IMR-90 (cell line): ENCODE measurements around the gene ROCK1. TPM values are rescaled to one million over a fixed set of nuclear protein-coding genes. Genes with fewer than 3 reads are reported as not detected.

ENCODE experiments used
- ATAC-seq: fragments of 200-7000 bp; cut with Tn5 transposase; 2 replicates; pipeline ENCODE4 v1.9.1; 2020; ENCODE audit warnings: low read depth, mild to moderate bottlenecking, moderate library complexity
- BruUV-seq: library from RNA; stranded (reverse); fragments of 400-500 nt; replicated peaks from 2 replicates; lab custom pipeline; 2021; lab: Mats Ljungman, UMichigan
- CTCF ChIA-PET: fragments of 300-600 bp; formaldehyde crosslinking; extraction: SDS; loops from one replicate; lab custom pipeline; 2021; ENCODE audit warnings: antibody characterized with exemption; lab: Yijun Ruan, JAX
- POLR2A ChIA-PET: fragments of 300-600 bp; sonication (Branson Sonifier 250); formaldehyde crosslinking; loops from one replicate; lab custom pipeline; 2022; ENCODE audit warnings: antibody characterized with exemption; ENCODE audit not compliant: unreplicated experiment; lab: Charles Lee
- DNase-seq: peaks from one replicate; pipeline ENCODE4 v3.0.0; 2013
- H2AFZ ChIP-seq: replicated peaks from 2 replicates; pipeline ENCODE3; 2013; ENCODE audit warnings: low read length, mild to moderate bottlenecking; ENCODE audit not compliant: poor library complexity
- H2AK5ac ChIP-seq: 2 replicates; pipeline ENCODE4 v1.6.1; 2013; ENCODE audit warnings: low read depth, low read length, inconsistent platforms
- H2AK9ac ChIP-seq: replicated peaks from 2 replicates; pipeline ENCODE3; 2013; ENCODE audit warnings: mild to moderate bottlenecking, low read depth, low read length, moderate library complexity; ENCODE audit not compliant: poor library complexity
- H2BK120ac ChIP-seq: 2 replicates; pipeline ENCODE4 v1.6.1; 2013; ENCODE audit warnings: low read depth, low read length, inconsistent platforms
- H2BK15ac ChIP-seq: 3 replicates; pipeline ENCODE4 v1.6.1; 2013; ENCODE audit warnings: low read depth, low read length, inconsistent platforms
- H2BK20ac ChIP-seq: 2 replicates; pipeline ENCODE4 v1.6.1; 2013; ENCODE audit warnings: low read depth, mild to moderate bottlenecking, inconsistent platforms, low read length, moderate library complexity
- H2BK5ac ChIP-seq: 2 replicates; pipeline ENCODE4 v1.6.1; 2013; ENCODE audit warnings: mild to moderate bottlenecking, low read depth, low read length, inconsistent platforms; ENCODE audit not compliant: poor library complexity, severe bottlenecking
- H3K14ac ChIP-seq: replicated peaks from 2 replicates; pipeline ENCODE4 v1.6.1; 2013; ENCODE audit warnings: low read depth, low read length, inconsistent platforms
- H3K18ac ChIP-seq: 2 replicates; pipeline ENCODE4 v1.6.1; 2013; ENCODE audit warnings: low read depth, low read length, control low read depth
- H3K23ac ChIP-seq: 2 replicates; pipeline ENCODE4 v1.6.1; 2013; ENCODE audit warnings: low read depth, low read length, inconsistent platforms
- H3K27ac ChIP-seq: 2 replicates; pipeline ENCODE4 v1.5.1; 2013; ENCODE audit warnings: mild to moderate bottlenecking, control low read depth, low read length; ENCODE audit not compliant: insufficient read depth
- H3K27me3 ChIP-seq: 2 replicates; pipeline ENCODE4 v1.6.1; 2013; ENCODE audit warnings: low read length; ENCODE audit not compliant: control insufficient read depth, insufficient read depth
- H3K36me3 ChIP-seq: 2 replicates; pipeline ENCODE4 v1.6.1; 2013; ENCODE audit warnings: low read length, mixed read lengths; ENCODE audit not compliant: control insufficient read depth, insufficient read depth
- H3K4ac ChIP-seq: 2 replicates; pipeline ENCODE4 v1.6.1; 2013; ENCODE audit warnings: low read depth, low read length, inconsistent platforms
- H3K4me1 ChIP-seq: 2 replicates; pipeline ENCODE4 v1.6.1; 2013; ENCODE audit warnings: low read length, mixed read lengths; ENCODE audit not compliant: control insufficient read depth, insufficient read depth
- H3K4me2 ChIP-seq: 2 replicates; pipeline ENCODE4 v1.6.1; 2013; ENCODE audit warnings: low read depth, mild to moderate bottlenecking, control low read depth, low read length, moderate library complexity
- H3K4me3 ChIP-seq: 2 replicates; pipeline ENCODE4 v1.5.1; 2013; ENCODE audit warnings: low read depth, mild to moderate bottlenecking, control low read depth, low read length, moderate library complexity; ENCODE audit not compliant: insufficient read depth
- H3K56ac ChIP-seq: 2 replicates; pipeline ENCODE4 v1.6.1; 2013; ENCODE audit warnings: low read length, inconsistent platforms; ENCODE audit not compliant: insufficient read depth; ENCODE audit errors: extremely low read depth
- H3K79me1 ChIP-seq, 2 experiments: 2 replicates each; pipeline ENCODE4 v1.6.1; 2013; ENCODE audit warnings: low read length in 2 of 2, inconsistent platforms in 1 of 2, low read depth in 1 of 2
- H3K9ac ChIP-seq: 2 replicates; pipeline ENCODE4 v1.6.1; 2013; ENCODE audit warnings: low read depth, low read length, control low read depth
- H3K9me1 ChIP-seq: 2 replicates; pipeline ENCODE4 v1.6.1; 2013; ENCODE audit warnings: low read length, inconsistent platforms; ENCODE audit not compliant: insufficient read depth
- H3K9me3 ChIP-seq: 2 replicates; pipeline ENCODE4 v1.6.1; 2013; ENCODE audit warnings: low read length; ENCODE audit not compliant: control insufficient read depth, insufficient read depth
- H4K20me1 ChIP-seq: 2 replicates; pipeline ENCODE4 v1.6.1; 2013; ENCODE audit warnings: low read length, inconsistent platforms; ENCODE audit not compliant: insufficient read depth
- H4K5ac ChIP-seq: 2 replicates; pipeline ENCODE4 v1.6.1; 2013; ENCODE audit warnings: mild to moderate bottlenecking, low read depth, low read length, control low read depth
- H4K8ac ChIP-seq, 2 experiments: 2 replicates each; pipeline ENCODE4 v1.6.1; 2013; ENCODE audit warnings: low read depth in 2 of 2, low read length in 2 of 2, control low read depth in 1 of 2, inconsistent platforms in 1 of 2
- H4K91ac ChIP-seq: 2 replicates; pipeline ENCODE4 v1.6.1; 2013; ENCODE audit warnings: low read depth, low read length, inconsistent platforms; ENCODE audit not compliant: insufficient read depth
- CEBPB ChIP-seq: IDR thresholded peaks from 2 replicates; pipeline ENCODE4 v1.6.1; 2012; ENCODE audit warnings: low read depth, low read length, improper control_type of control experiment
- FOS ChIP-seq: fragments of 150-350 bp; IDR thresholded peaks from 2 replicates; pipeline ENCODE4 v1.6.1; 2016; ENCODE audit warnings: low read depth, low read length
- MAFK ChIP-seq: IDR thresholded peaks from 2 replicates; pipeline ENCODE4 v1.6.1; 2012; ENCODE audit warnings: low read depth, low read length, improper control_type of control experiment
- NFE2L2 ChIP-seq: fragments of 150-350 bp; IDR thresholded peaks from 2 replicates; pipeline ENCODE4 v1.6.1; 2016; ENCODE audit warnings: low read depth, mild to moderate bottlenecking, low read length
- RAD21 ChIP-seq: IDR thresholded peaks from 2 replicates; pipeline ENCODE4 v1.6.1; 2012; ENCODE audit warnings: low read length, improper control_type of control experiment
- RFX5 ChIP-seq: IDR thresholded peaks from 2 replicates; pipeline ENCODE4 v1.8.0; 2012; ENCODE audit warnings: low read depth, mild to moderate bottlenecking, low read length, moderate library complexity
- WGBS, 2 experiments: methylation state at CpG; one replicate each; pipeline versions ENCODE4 v1.1.5 to v1.1.7; 2013; ENCODE audit warnings: missing lambda C conversion rate in 2 of 2; ENCODE audit not compliant: insufficient read length in 1 of 2; ENCODE audit errors: extremely low coverage in 2 of 2; 5-methylcytosine and 5-hydroxymethylcytosine counted together
- dilution Hi-C: fragments of 300-500 bp; cut with HindIII; formaldehyde crosslinking; loops from one replicate; pipeline ENCODE4 v1.14.3; 2018; ENCODE audit warnings: low sequenced_read_pairs; ENCODE audit not compliant: unreplicated experiment
- in situ Hi-C: fragments of 300-500 bp; cut with MboI; formaldehyde crosslinking; loops from 3 replicates; pipeline ENCODE4 v1.14.3; 2019; ENCODE audit warnings: low sequenced_read_pairs, inconsistent platforms, mixed read lengths
- intact Hi-C: fragments of 100-400 bp; cut with micrococcal nuclease; formaldehyde crosslinking; loops from 2 replicates; pipeline ENCODE4 v1.10.0; 2022
- polyA plus RNA-seq, 3 experiments: library from polyadenylated mRNA; depleted of rRNA; stranded (reverse); fragments of >200 nt; gene quantifications; 2 replicates each; pipeline ENCODE4 v1.2.3, GENCODE V29; 2012; ENCODE audit warnings: low replicate concordance in 1 of 3
- total RNA-seq: library from RNA; depleted of rRNA; stranded (reverse); fragments of >200 nt; gene quantifications from 2 replicates; pipeline ENCODE4 v1.2.3, GENCODE V29; 2012
- TF ChIP-seq, protein P1 (sequence below): fragments of 150-350 bp; IDR thresholded peaks from 2 replicates; pipeline ENCODE4 v1.6.1; 2017; ENCODE audit warnings: mild to moderate bottlenecking, antibody characterized with exemption, low read length, low read depth

ROCK1 gene
- total and polyA plus RNA-seq, 2 of the 4 experiments (the other 2 are of a cell fraction) = 9.9 to 17.0 TPM

GRCh38 chr18:20966795-20967194, 144.8 kb downstream of the ROCK1 start:
- POLR2A ChIA-PET = no interaction called here
- Histone ChIP-seq H2AK9ac (no peak overlapping the region), H2BK20ac (no peak overlapping the region), H3K9me3 (no peaks in the 10 kb centered on the region), H4K8ac (no peak overlapping the region), H3K27ac (no peak overlapping the region), H4K20me1 (no peaks in the 10 kb centered on the region), H3K36me3 (peaks cover 13% of the 10 kb centered on the region), H3K9me1 (no peaks in the 10 kb centered on the region), H2BK120ac (no peak overlapping the region), H3K79me1 (peaks cover under 1 to 4% of the 10 kb centered on the region in 2 experiments; a peak in 2 of 4 replicates), H3K18ac (no peak overlapping the region), H3K14ac (no peak overlapping the region), H2BK5ac (no peak overlapping the region), H3K9ac (no peak overlapping the region), H3K27me3 (no peaks in the 10 kb centered on the region), H3K56ac (no peak overlapping the region), H2BK15ac (no peak overlapping the region), H3K4me2 (no peak overlapping the region), H4K5ac (no peak overlapping the region), H3K23ac (no peak overlapping the region), H2AK5ac (no peak overlapping the region), H3K4me1 (peaks cover 2% of the 10 kb centered on the region; the same call in 1 of the 2 replicates), H2AFZ (no peak overlapping the region), H4K91ac (no peak overlapping the region), H3K4ac (no peak overlapping the region), H3K4me3 (no peak overlapping the region)
- intact Hi-C loops = no loop called here
- CTCF ChIA-PET = interaction anchor here (0.7 to 1.0 kb wide), 2 partner anchors 213 to 478 kb away, joined by 3 to 4 read pairs; no protein-coding TSS in a partner anchor
- WGBS, 2 experiments = no CpG with 5 or more reads among the region's 2 CpGs
- ATAC-seq = no peak
- dilution Hi-C loops = no loop called here
- in situ Hi-C loops = no loop called here
- DNase-seq = no peak
- TF ChIP-seq FOS (no peak), RAD21 (no peak), NFE2L2 (no peak), CEBPB (no peak), RFX5 (no peak), MAFK (no peak)
- TF ChIP-seq, protein P1, sequence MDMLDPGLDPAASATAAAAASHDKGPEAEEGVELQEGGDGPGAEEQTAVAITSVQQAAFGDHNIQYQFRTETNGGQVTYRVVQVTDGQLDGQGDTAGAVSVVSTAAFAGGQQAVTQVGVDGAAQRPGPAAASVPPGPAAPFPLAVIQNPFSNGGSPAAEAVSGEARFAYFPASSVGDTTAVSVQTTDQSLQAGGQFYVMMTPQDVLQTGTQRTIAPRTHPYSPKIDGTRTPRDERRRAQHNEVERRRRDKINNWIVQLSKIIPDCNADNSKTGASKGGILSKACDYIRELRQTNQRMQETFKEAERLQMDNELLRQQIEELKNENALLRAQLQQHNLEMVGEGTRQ = no peak
- no TSS peak for BruUV-seq
